HG03025 (cell line): Measurements from ENCODE around the gene DHRS2.
"Not testable (repeated sequence)": the region's sequence is repeated elsewhere in the genome, so short reads cannot be mapped to it uniquely, and the experiment has no call there.

Experiments
- ATAC-seq: cut with Tn5 transposase; IDR thresholded peaks from one replicate; pipeline ENCODE4 v1.9.1; 2021; ENCODE audit warnings: mild to moderate bottlenecking, moderate library complexity; ENCODE audit not compliant: unreplicated experiment, low FRiP score

The DHRS2 gene

DNA sequence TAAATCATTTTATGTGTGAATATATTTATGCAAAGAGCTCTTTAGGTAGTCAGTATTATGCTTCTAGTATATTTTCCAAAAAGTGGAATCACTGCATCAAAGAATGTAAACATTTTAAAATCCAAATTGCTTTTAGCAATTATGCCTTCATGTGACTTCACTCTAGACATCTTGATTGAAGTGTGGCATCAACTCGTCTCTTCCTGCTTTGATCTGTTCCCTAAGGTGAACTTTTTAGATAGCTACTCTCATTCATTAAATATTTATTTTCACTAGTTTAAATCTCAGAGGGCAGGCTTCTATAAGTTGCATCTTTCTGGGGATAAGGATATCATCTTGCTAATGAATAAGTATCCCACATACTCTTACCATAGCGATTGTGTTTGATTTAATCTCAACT lies 39.2 kb downstream of the DHRS2 start:
- no peak for ATAC-seq

GRCh38 chr14:23675906-23676305 lies 39.7 kb downstream of the DHRS2 start:
- ATAC-seq = no peak

GRCh38 chr14:23681337-23681736 lies 45.2 kb downstream of the DHRS2 start:
- ATAC-seq = no peak

DNA sequence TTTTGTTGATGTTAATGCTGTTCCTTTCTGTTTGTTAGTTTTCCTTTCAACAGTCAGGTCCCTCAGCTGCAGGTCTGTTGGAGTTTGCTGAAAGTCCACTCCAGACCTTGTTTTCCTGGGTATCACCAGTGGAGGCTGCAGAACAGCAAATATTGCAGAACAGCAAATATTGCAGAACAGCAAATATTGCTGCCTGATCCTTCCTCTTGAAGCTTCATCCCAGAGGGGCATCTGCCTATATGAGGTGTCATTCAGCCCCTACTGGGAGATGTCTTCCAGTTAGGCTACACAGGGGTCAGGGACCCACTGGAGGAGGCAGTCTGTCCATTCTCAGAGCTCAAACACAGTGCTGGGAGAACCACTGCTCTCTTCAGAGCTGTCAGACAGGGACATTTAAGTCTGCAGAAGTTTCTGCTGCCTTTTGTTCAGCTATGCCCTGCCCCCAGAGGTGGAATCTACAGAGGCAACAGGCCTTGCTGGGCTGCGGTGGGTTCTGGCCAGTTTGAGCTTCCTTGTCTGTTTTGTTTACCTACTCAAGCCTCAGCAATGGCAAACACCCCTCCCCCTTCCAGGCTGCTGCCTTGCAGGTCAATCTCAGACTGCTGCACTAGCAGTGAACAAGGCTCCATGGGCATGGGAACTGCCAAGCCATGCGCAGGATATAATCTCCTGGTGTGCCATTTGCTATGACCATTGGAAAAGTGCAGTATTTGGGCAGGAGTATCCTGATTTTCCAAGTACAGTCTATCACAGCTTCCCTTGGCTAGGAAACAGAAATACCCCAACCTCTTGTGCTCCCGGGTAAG lies 53.7 kb downstream of the DHRS2 start:
- not testable (repeated sequence) for ATAC-seq

GRCh38 chr14:23692416-23692815 lies 56.3 kb downstream of the DHRS2 start:
- ATAC-seq = no peak

- no peak for ATAC-seq
Observed at GRCh38 chr14:23693252-23693775, 57.1 kb downstream of the DHRS2 start.

DNA sequence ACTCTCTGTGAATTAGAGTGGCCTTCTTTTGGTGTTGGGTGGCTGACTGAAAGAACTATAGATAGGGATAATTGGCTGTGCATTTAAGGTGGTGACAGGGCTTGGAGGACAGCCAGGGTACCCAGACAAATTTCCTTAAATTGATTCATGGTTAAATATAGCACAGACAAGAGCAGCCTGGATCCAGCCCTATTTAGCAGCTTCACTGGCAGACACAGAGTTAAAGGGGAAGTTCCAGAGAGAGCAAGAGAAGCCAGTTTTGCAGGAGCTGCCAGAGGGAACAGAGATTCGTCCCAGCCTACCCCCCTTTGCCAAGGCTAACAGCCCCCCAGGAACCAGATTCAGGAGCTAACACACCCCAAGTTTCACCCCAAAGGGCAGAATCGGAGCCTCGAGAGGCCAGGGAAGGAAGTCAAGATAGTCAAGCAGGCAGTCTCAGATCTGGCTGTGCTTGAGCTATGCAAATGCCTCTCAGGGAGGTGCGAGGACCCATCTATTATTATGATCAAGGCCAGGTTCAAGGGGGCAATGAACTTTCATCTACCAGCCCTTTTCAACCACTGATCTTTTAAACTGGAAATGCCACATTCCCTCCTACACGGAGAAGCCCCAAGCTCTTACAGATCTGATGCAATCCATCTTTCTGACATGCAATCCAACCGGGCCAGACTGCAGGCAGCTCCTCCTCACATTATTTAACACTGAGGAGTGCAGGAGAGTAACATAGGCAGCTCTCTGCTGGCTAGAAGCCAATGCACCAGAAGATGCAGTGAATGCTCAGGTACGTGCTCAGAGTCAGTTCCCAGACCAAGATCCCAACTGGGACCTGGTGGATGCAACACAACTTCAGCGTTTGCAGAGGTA lies 58.2 kb downstream of the DHRS2 start:
- ATAC-seq = no peak
